GM19467 (cell line): ENCODE measurements around the gene PTPN14.
"Not testable (repeated sequence)": the region's sequence is repeated elsewhere in the genome, so short reads cannot be mapped to it uniquely, and the experiment has no call there.

Source experiments
- ATAC-seq: cut with Tn5 transposase; IDR thresholded peaks from one replicate; pipeline ENCODE4 v1.9.1; 2021; ENCODE audit warnings: mild to moderate bottlenecking, moderate library complexity; ENCODE audit not compliant: unreplicated experiment

The PTPN14 gene

GRCh38 chr1:214404154-214404553, 147.2 kb downstream of the PTPN14 start:
- ATAC-seq = peak; percentile 74

GRCh38 chr1:214403431-214403830, 148.0 kb downstream of the PTPN14 start:
- no peak for ATAC-seq

GRCh38 chr1:214402613-214403083, 148.8 kb downstream of the PTPN14 start:
- no peak for ATAC-seq

- no peak for ATAC-seq
Observed at GRCh38 chr1:214401666-214402065, 149.7 kb downstream of the PTPN14 start.

- no peak for ATAC-seq
Observed at GRCh38 chr1:214400131-214400530, 151.3 kb downstream of the PTPN14 start.

- ATAC-seq = no peak
Observed at GRCh38 chr1:214398490-214398889, 152.9 kb downstream of the PTPN14 start.

- ATAC-seq = no peak
Observed at GRCh38 chr1:214397497-214397896, 153.9 kb downstream of the PTPN14 start.

- no peak for ATAC-seq
Observed at GRCh38 chr1:214396330-214396729, 155.1 kb downstream of the PTPN14 start.

- ATAC-seq = not testable (repeated sequence)
Observed at GRCh38 chr1:214394569-214394968, 156.8 kb downstream of the PTPN14 start.

- ATAC-seq = no peak
Observed at GRCh38 chr1:214393086-214393485, 158.3 kb downstream of the PTPN14 start.

GRCh38 chr1:214391873-214392645, 159.3 kb downstream of the PTPN14 start:
- no peak for ATAC-seq

GRCh38 chr1:214389734-214390133, 161.7 kb downstream of the PTPN14 start:
- ATAC-seq = no peak

- ATAC-seq = no peak
Observed at GRCh38 chr1:214386747-214387146, 164.7 kb downstream of the PTPN14 start.

- ATAC-seq = no peak
Observed at GRCh38 chr1:214386333-214386732, 165.1 kb downstream of the PTPN14 start.

GRCh38 chr1:214385428-214385827, 166.0 kb downstream of the PTPN14 start:
- no peak for ATAC-seq

- no peak for ATAC-seq
Observed at GRCh38 chr1:214384373-214385079, 166.9 kb downstream of the PTPN14 start.

- no peak for ATAC-seq
Observed at GRCh38 chr1:214383381-214384372, 167.7 kb downstream of the PTPN14 start.

GRCh38 chr1:214380986-214381695, 170.3 kb downstream of the PTPN14 start:
- ATAC-seq = no peak

GRCh38 chr1:214380396-214380795, 171.0 kb downstream of the PTPN14 start:
- no peak for ATAC-seq

GRCh38 chr1:214379236-214379970, 172.0 kb downstream of the PTPN14 start:
- ATAC-seq = no peak
